Neutrophil (primary cell): ENCODE data around the gene PNLIPRP2.

Source experiments
- H3K27ac ChIP-seq: fragments of 200-600 bp; sonication (generic); 2 replicates; pipeline ENCODE4 v1.5.1; 2016; ENCODE audit warnings: mild to moderate bottlenecking, moderate library complexity
- H3K27me3 ChIP-seq: fragments of 200-600 bp; sonication (generic); 2 replicates; pipeline ENCODE4 v1.6.0; 2016; ENCODE audit warnings: mild to moderate bottlenecking
- H3K36me3 ChIP-seq: fragments of 200-600 bp; sonication (generic); 2 replicates; pipeline ENCODE4 v1.5.1; 2017
- H3K4me1 ChIP-seq, 2 experiments: fragments of 200-600 bp in 1 of 2; sonication (generic) in 1 of 2; 1 replicate in 1 of 2; 2 replicates in 1 of 2; pipeline versions ENCODE4 v1.5.1 to v1.6.1; 2013 to 2016; ENCODE audit warnings: low read depth in 1 of 2, low read length in 1 of 2, mild to moderate bottlenecking in 1 of 2, moderate library complexity in 1 of 2; ENCODE audit not compliant: control insufficient read depth in 1 of 2, insufficient read depth in 1 of 2
- H3K4me3 ChIP-seq, 2 experiments: fragments of 200-600 bp in 1 of 2; sonication (generic) in 1 of 2; 1 replicate in 1 of 2; 2 replicates in 1 of 2; pipeline ENCODE4 v1.5.1; 2013 to 2016; ENCODE audit warnings: low read depth in 1 of 2, low read length in 1 of 2, mild to moderate bottlenecking in 1 of 2, moderate library complexity in 1 of 2
- H3K9me3 ChIP-seq: fragments of 200-600 bp; sonication (generic); 2 replicates; pipeline ENCODE4 v1.5.1; 2016
- TF ChIP-seq, protein P1 (sequence below): fragments of 200-600 bp; sonication (generic); IDR thresholded peaks from 2 replicates; pipeline ENCODE4 v1.5.1; 2016; ENCODE audit warnings: antibody characterized with exemption

PNLIPRP2 gene

GRCh38 chr10:116626815-116627214, 6.1 kb downstream of the PNLIPRP2 start:
- TF ChIP-seq, protein P1, sequence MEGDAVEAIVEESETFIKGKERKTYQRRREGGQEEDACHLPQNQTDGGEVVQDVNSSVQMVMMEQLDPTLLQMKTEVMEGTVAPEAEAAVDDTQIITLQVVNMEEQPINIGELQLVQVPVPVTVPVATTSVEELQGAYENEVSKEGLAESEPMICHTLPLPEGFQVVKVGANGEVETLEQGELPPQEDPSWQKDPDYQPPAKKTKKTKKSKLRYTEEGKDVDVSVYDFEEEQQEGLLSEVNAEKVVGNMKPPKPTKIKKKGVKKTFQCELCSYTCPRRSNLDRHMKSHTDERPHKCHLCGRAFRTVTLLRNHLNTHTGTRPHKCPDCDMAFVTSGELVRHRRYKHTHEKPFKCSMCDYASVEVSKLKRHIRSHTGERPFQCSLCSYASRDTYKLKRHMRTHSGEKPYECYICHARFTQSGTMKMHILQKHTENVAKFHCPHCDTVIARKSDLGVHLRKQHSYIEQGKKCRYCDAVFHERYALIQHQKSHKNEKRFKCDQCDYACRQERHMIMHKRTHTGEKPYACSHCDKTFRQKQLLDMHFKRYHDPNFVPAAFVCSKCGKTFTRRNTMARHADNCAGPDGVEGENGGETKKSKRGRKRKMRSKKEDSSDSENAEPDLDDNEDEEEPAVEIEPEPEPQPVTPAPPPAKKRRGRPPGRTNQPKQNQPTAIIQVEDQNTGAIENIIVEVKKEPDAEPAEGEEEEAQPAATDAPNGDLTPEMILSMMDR: no peak
- Histone ChIP-seq H3K4me3 (no peak overlapping the region), H3K27ac (no peak overlapping the region), H3K4me1 (no peaks in the 10 kb centered on the region), H3K9me3 (no peaks in the 10 kb centered on the region), H3K36me3 (no peaks in the 10 kb centered on the region), H3K27me3 (peaks cover 42% of the 10 kb centered on the region)

DNA sequence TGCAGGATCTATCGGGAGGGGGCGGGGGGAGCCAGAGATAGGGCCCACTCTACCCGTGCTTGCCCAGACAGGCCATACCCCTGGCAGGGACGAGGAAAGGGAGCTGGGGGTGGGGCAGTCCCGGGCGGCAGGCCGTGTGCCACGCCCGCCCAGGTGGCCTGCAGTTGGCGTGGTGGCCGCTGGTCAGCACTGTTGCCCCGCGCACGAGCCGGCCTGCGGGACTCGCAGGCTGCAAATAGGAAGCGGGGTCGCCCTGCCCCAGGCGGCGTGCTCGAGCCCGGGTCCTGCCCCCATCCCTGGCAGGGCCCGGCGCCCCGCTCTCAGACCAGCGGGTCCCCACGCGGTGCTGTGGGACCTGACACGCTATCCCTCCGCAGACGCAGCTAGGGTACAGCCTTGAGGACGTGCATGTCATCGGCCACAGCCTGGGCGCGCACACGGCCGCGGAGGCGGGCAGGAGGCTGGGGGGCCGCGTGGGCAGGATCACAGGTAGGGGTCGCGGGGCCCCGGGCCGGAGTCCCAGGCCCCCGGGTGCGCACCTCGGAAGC, 6.7 kb downstream of the PNLIPRP2 start:
- no peaks in the 10 kb centered on the region for H3K4me1 ChIP-seq
- TF ChIP-seq, protein P1: no peak
- no peaks in the 10 kb centered on the region for H3K9me3 ChIP-seq
- H3K4me3 ChIP-seq: no peak overlapping the region
- H3K36me3 ChIP-seq: no peaks in the 10 kb centered on the region
- H3K27ac ChIP-seq: no peak overlapping the region
- H3K27me3 ChIP-seq: peaks cover 42% of the 10 kb centered on the region

DNA sequence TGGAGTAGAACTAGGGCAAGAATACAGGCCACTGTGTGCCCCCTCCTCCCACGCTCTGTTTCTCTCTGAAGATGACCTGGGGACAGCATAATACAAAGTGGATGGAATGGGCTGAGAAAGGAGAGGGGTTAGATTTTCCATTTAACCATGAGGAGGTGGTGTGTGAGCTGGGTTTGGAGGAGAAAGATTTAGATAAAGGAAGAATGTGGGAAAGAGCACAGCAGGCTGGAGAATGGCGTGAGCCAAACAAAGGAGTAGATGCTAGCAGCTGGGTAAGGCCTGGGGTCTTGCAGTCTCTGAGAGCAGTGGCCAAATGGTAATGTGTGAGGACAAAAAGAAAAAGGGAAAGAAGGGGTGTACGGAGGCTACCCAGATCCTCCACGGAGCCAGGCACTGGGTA, 8.6 kb downstream of the PNLIPRP2 start:
- H3K9me3 ChIP-seq: no peaks in the 10 kb centered on the region
- TF ChIP-seq, protein P1: no peak
- H3K27me3 ChIP-seq: peaks cover 42% of the 10 kb centered on the region
- no peak overlapping the region for H3K4me3 ChIP-seq
- H3K36me3 ChIP-seq: no peaks in the 10 kb centered on the region
- no peaks in the 10 kb centered on the region for H3K4me1 ChIP-seq
- no peak overlapping the region for H3K27ac ChIP-seq

- no peaks in the 10 kb centered on the region for H3K9me3 ChIP-seq
- TF ChIP-seq, protein P1: no peak
- no peaks in the 10 kb centered on the region for H3K4me1 ChIP-seq
- H3K36me3 ChIP-seq: no peaks in the 10 kb centered on the region
- no peak overlapping the region for H3K4me3 ChIP-seq
- peaks cover 42% of the 10 kb centered on the region for H3K27me3 ChIP-seq
- H3K27ac ChIP-seq: no peak overlapping the region
Observed at GRCh38 chr10:116630020-116630419, 9.3 kb downstream of the PNLIPRP2 start.

DNA sequence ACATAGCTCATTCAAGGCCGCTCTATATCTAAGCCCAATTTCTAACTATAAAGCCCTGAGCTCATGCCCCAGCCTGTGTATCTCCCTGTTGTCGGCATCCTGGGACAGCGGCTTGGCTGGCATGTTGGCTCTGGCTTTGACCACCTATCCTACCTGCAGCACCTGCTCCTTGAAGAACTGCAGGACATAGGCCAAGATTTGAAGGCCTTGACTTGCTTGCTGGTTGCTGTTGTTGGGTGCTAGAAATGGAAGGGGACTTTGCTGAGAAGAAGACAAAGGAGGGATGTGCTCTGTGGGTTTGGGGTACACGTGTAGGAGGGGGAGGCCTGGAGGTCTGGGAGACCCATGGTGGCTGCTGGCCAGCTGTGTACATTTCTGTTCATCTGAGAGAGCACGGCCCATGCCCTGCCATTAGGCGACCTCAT, 11.1 kb downstream of the PNLIPRP2 start:
- H3K9me3 ChIP-seq: no peaks in the 10 kb centered on the region
- H3K36me3 ChIP-seq: no peaks in the 10 kb centered on the region
- TF ChIP-seq, protein P1: no peak
- peaks cover 31% of the 10 kb centered on the region for H3K27me3 ChIP-seq
- H3K4me3 ChIP-seq: no peak overlapping the region
- no peaks in the 10 kb centered on the region for H3K4me1 ChIP-seq
- no peak overlapping the region for H3K27ac ChIP-seq
